ENCODE data around the gene SLC16A12.

DNA sequence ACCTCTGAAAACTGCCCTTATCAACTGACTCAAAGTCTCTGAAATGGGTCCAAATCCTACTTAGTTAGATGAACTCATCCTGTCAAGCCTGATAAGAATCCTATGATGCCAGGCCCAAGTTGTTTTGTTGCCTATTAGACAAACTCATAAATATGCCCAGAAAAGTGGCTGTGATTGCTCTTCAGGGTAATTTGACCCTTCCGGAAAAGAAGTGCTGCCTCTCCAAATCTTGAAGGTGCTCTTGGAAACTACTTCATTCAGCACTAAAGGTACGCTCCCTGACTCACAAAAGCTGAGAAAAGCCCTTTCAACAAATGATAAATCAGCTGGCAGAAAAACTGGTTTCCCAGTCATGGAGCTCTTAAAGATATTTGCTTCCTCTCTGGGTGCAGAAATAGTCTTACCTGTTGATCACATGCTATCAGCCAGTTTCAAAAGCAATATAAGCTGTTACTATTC, 114.3 kb downstream of the SLC16A12 start:
- TF ChIP-seq TAF1 (IDR thresholded peaks at IDR 0.05; ENCODE audit: borderline replicate concordance, insufficient read depth, low read length) (no peak), POLR2AphosphoS5 (IDR thresholded peaks at IDR 0.05; ENCODE audit: low read depth, low read length) (no peak)
- TF ChIP-seq, protein P1, sequence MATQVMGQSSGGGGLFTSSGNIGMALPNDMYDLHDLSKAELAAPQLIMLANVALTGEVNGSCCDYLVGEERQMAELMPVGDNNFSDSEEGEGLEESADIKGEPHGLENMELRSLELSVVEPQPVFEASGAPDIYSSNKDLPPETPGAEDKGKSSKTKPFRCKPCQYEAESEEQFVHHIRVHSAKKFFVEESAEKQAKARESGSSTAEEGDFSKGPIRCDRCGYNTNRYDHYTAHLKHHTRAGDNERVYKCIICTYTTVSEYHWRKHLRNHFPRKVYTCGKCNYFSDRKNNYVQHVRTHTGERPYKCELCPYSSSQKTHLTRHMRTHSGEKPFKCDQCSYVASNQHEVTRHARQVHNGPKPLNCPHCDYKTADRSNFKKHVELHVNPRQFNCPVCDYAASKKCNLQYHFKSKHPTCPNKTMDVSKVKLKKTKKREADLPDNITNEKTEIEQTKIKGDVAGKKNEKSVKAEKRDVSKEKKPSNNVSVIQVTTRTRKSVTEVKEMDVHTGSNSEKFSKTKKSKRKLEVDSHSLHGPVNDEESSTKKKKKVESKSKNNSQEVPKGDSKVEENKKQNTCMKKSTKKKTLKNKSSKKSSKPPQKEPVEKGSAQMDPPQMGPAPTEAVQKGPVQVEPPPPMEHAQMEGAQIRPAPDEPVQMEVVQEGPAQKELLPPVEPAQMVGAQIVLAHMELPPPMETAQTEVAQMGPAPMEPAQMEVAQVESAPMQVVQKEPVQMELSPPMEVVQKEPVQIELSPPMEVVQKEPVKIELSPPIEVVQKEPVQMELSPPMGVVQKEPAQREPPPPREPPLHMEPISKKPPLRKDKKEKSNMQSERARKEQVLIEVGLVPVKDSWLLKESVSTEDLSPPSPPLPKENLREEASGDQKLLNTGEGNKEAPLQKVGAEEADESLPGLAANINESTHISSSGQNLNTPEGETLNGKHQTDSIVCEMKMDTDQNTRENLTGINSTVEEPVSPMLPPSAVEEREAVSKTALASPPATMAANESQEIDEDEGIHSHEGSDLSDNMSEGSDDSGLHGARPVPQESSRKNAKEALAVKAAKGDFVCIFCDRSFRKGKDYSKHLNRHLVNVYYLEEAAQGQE (IDR thresholded peaks at IDR 0.05; ENCODE audit: insufficient read depth in 1 of 2, low read depth in 2 of 2, low read length in 2 of 2) = no peak

Measured in PFSK-1 (cell line).